HG03520 (cell line): ENCODE data around the gene LIN28A.

ENCODE experiments used
- ATAC-seq: cut with Tn5 transposase; IDR thresholded peaks from one replicate; pipeline ENCODE4 v1.9.1; 2021; ENCODE audit warnings: mild to moderate bottlenecking, moderate library complexity; ENCODE audit not compliant: unreplicated experiment

Gene LIN28A

GRCh38 chr1:26477446-26478152 is 67.0 kb downstream of the LIN28A start:
- ATAC-seq: no peak

DNA sequence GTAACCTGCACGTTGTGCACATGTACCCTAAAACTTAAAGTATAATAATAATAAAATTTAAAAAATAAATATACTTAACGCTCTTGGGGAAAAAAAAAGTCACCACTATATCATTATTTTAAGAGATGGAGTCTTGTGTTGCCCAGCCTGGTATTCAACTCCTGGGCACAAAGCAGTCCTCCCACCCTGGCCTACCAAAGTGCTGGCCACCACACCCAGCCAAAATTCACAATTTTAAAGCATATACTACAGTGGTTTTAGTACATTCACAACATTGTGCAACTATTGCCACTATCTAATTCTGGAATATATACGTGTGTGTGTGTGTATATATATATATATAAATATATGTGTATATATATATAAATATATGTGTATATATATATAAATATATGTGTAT is 67.5 kb downstream of the LIN28A start:
- no peak for ATAC-seq

GRCh38 chr1:26478988-26479387 is 68.4 kb downstream of the LIN28A start:
- no peak for ATAC-seq
